ENCODE results near the gene SYCP1. TPM values are rescaled to one million over a fixed set of nuclear protein-coding genes. Genes with fewer than 3 reads are reported as not detected.

SYCP1 gene
- total and polyA plus RNA-seq, 2 experiments from 2014 or later = 0.24 to 0.66 TPM

GRCh38 chr1:114861384-114861783, 6.7 kb downstream of the SYCP1 start (continued):
- TF ChIP-seq ZNF462 (CRISPR knock-in tag; IDR thresholded peaks at IDR 0.05) (no peak), STAT1 (IDR thresholded peaks at IDR 0.05; ENCODE audit: unreplicated experiment) (no peak), REST (IDR thresholded peaks at IDR 0.05; ENCODE audit: unreplicated experiment) (no peak), EZH2phosphoT487 (IDR thresholded peaks at IDR 0.05; ENCODE audit: unreplicated experiment) (no peak), ETS1 (IDR thresholded peaks at IDR 0.05) (no peak), POLR2AphosphoS5 (IDR thresholded peaks at IDR 0.05; ENCODE audit: low read depth) (no peak), EZH2 (IDR thresholded peaks at IDR 0.05; ENCODE audit: low read depth, unreplicated experiment) (no peak)
